Natural killer cell (primary cell): Measurements from ENCODE around the gene RNF167. TPM values are rescaled to one million over a fixed set of nuclear protein-coding genes. Genes with fewer than 3 reads are reported as not detected.

ENCODE experiments used
- ATAC-seq, 3 donors: fragments of 150-1000 bp in 2 of 3; fragments of 200-7000 bp in 1 of 3; cut with Tn5 transposase; 1 replicate in 1 of 3; 2 replicates in 2 of 3; pipeline ENCODE4 v1.10.0; 2021; ENCODE audit warnings: mild to moderate bottlenecking in 2 of 3, moderate library complexity in 2 of 3
- DNase-seq, 2 donors: peaks; one replicate each; pipeline versions ENCODE4 v3.0.0 to v3.0.0-alpha.2; 2013 to 2021; ENCODE audit warnings: mixed read lengths in 1 of 2
- H3K27ac ChIP-seq: one replicate; pipeline ENCODE4 v1.5.1; 2013; ENCODE audit warnings: mild to moderate bottlenecking, low read length
- H3K27me3 ChIP-seq: one replicate; pipeline ENCODE4 v1.6.1; 2013; ENCODE audit warnings: low read length; ENCODE audit not compliant: control insufficient read depth, insufficient read depth
- H3K36me3 ChIP-seq: one replicate; pipeline ENCODE4 v1.6.1; 2013; ENCODE audit warnings: low read length; ENCODE audit not compliant: control insufficient read depth, insufficient read depth
- H3K4me1 ChIP-seq: one replicate; pipeline ENCODE4 v1.6.1; 2013; ENCODE audit warnings: low read length; ENCODE audit not compliant: control insufficient read depth, insufficient read depth
- H3K4me3 ChIP-seq: one replicate; pipeline ENCODE4 v1.5.1; 2013; ENCODE audit warnings: low read length
- H3K9me3 ChIP-seq: one replicate; pipeline ENCODE4 v1.6.1; 2013; ENCODE audit warnings: low read length; ENCODE audit not compliant: control insufficient read depth, insufficient read depth
- H3K27ac Mint-ChIP-seq, 2 donors: one replicate each; pipeline ENCODE4 v1.8.0; 2022; ENCODE audit warnings: mild to moderate bottlenecking in 2 of 2, mixed read lengths in 2 of 2, moderate library complexity in 1 of 2
- H3K27me3 Mint-ChIP-seq, 2 donors: one replicate each; pipeline ENCODE4 v1.8.0; 2022; ENCODE audit warnings: low read depth in 2 of 2, mixed read lengths in 2 of 2
- H3K36me3 Mint-ChIP-seq: one replicate; pipeline ENCODE4 v1.8.0; 2022; ENCODE audit warnings: mixed read lengths
- H3K4me1 Mint-ChIP-seq, 2 donors: one replicate each; pipeline ENCODE4 v1.8.0; 2022; ENCODE audit warnings: mixed read lengths in 2 of 2
- H3K4me3 Mint-ChIP-seq: one replicate; pipeline ENCODE4 v1.8.0; 2022; ENCODE audit warnings: mild to moderate bottlenecking, moderate library complexity, mixed read lengths
- H3K9me3 Mint-ChIP-seq, 2 donors: one replicate each; pipeline ENCODE4 v1.8.0; 2022; ENCODE audit warnings: mixed read lengths in 2 of 2
- CTCF ChIP-seq: fragments of 200-600 bp; IDR thresholded peaks from one replicate; pipeline ENCODE4 v1.8.0; 2022; ENCODE audit warnings: antibody characterized with exemption
- WGBS: methylation state at CpG from one replicate; pipeline ENCODE4 v1.1.7; 2013; ENCODE audit warnings: missing lambda C conversion rate; ENCODE audit not compliant: insufficient coverage; 5-methylcytosine and 5-hydroxymethylcytosine counted together
- intact Hi-C: fragments of 100-400 bp; cut with micrococcal nuclease; formaldehyde crosslinking; loops from one replicate; pipeline ENCODE4 v1.14.2; 2022
- total RNA-seq, 4 donors: library from RNA; stranded (reverse); fragments of 120-200 nt in 1 of 4; gene quantifications; one replicate each; pipeline versions ENCODE4 v1.2.3 to v1.2.4, GENCODE V29; 2013 to 2022

The RNF167 gene
- total RNA-seq, 3 donors from 2014 or later (not counting 1 experiment from before 2014, with no cell fraction given), result 149 to 189 (median 177) TPM

GRCh38 chr17:4986951-4987766 lies 47.1 kb downstream of the RNF167 start, which contains the start of gene CAMTA2:
CAMTA2 (minus strand) TSS chr17:4987675; CDS start chr17:4986222, 1,453 bp downstream.
- Histone ChIP-seq H3K9me3 (no peaks in the 10 kb centered on the region), H3K4me1 (peaks cover 28% of the 10 kb centered on the region), H3K27me3 (no peaks in the 10 kb centered on the region), H3K27ac (peak within 1 kb of the TSS; percentile 88), H3K36me3 (peaks cover 11% of the 10 kb centered on the region), H3K4me3 (peak within 1 kb of the TSS; percentile 88)
- Mint-ChIP-seq H3K4me1 (peaks cover 36 to 37% of the 10 kb centered on the region in 2 donors), H3K36me3 (no peaks in the 10 kb centered on the region), H3K27ac (peak within 1 kb of the TSS; percentile 91 to 96), H3K27me3 (no peaks in the 10 kb centered on the region), H3K4me3 (peak within 1 kb of the TSS; percentile 92), H3K9me3 (no peaks in the 10 kb centered on the region)
- TF ChIP-seq CTCF, result peak; percentile 78
- intact Hi-C loops, result loop anchor here (2.0 kb wide), 1 partner anchor 84 kb away; the partner anchor contains the start of gene CHRNE
- 2% methylated on average over 78 of the region's 78 CpGs for WGBS
- ATAC-seq (peak; percentile 92 to 94 (median 93)), DNase-seq (peak; percentile 86 to 91)

- DNase-seq (no peak), ATAC-seq (peak in 1 of 3 donors; percentile 17)
- peak overlapping the region; percentile 91 to 96 for H3K27ac Mint-ChIP-seq
- TF ChIP-seq CTCF, result no peak
- intact Hi-C loops, result loop anchor here (2.0 kb wide), 1 partner anchor 85 kb away; the partner anchor contains the start of gene CHRNE
- no peaks in the 10 kb centered on the region for H3K9me3 ChIP-seq
- H3K9me3 Mint-ChIP-seq, result no peaks in the 10 kb centered on the region
- H3K36me3 Mint-ChIP-seq, result no peaks in the 10 kb centered on the region
- peak overlapping the region; percentile 88 for H3K27ac ChIP-seq
- no peaks in the 10 kb centered on the region for H3K27me3 Mint-ChIP-seq
- peaks cover 4% of the 10 kb centered on the region for H3K36me3 ChIP-seq
- H3K4me3 Mint-ChIP-seq, result peak overlapping the region; percentile 92
- H3K27me3 ChIP-seq, result no peaks in the 10 kb centered on the region
- peaks cover 36 to 37% of the 10 kb centered on the region in 2 donors for H3K4me1 Mint-ChIP-seq
- peaks cover 28% of the 10 kb centered on the region for H3K4me1 ChIP-seq
- H3K4me3 ChIP-seq, result peak overlapping the region; percentile 88
- 1% methylated on average over 30 of the region's 30 CpGs for WGBS
Observed at GRCh38 chr17:4987767-4988567, 47.9 kb downstream of the RNF167 start.

GRCh38 chr17:4994081-4994595 lies 54.1 kb downstream of the RNF167 start:
- no peak overlapping the region for H3K27ac ChIP-seq
- Mint-ChIP-seq H3K4me3 (peak overlapping the region; percentile 65), H3K9me3 (no peaks in the 10 kb centered on the region), H3K27me3 (peaks cover 0 to 4% of the 10 kb centered on the region in 2 donors), H3K27ac (no peak overlapping the region), H3K36me3 (no peaks in the 10 kb centered on the region), H3K4me1 (peaks cover 17 to 22% of the 10 kb centered on the region in 2 donors)
- WGBS, result 89% methylated on average over 6 of the region's 6 CpGs
- H3K27me3 ChIP-seq, result no peaks in the 10 kb centered on the region
- H3K4me1 ChIP-seq, result peaks cover 18% of the 10 kb centered on the region
- no peak for TF ChIP-seq CTCF
- DNase-seq (no peak), ATAC-seq (no peak)
- no peaks in the 10 kb centered on the region for H3K9me3 ChIP-seq
- H3K4me3 ChIP-seq, result no peak overlapping the region
- H3K36me3 ChIP-seq, result no peaks in the 10 kb centered on the region
- intact Hi-C loops, result no loop called here

Other genes with a start within 250 kb of the RNF167 start
- gene PELP1, start 236.1 kb upstream of the RNF167 start, total RNA-seq, result 10 to 100 TPM; 32.3 to 45.8 (median 43.5) TPM
- 100 to 1,000 TPM; 314 to 374 (median 335) TPM for gene ARRB2, start 229.6 kb upstream of the RNF167 start, total RNA-seq
- 10 to 100 TPM in 2 of 3 donors, 1 to 10 TPM in 1; 9.1 to 15.0 (median 10.5) TPM for gene MED11, start 208.8 kb upstream of the RNF167 start, total RNA-seq
- gene ZMYND15, start 200.4 kb upstream of the RNF167 start, total RNA-seq, result 1 to 10 TPM in 1 of 3 donors, under 1 TPM in 2; 0.52 to 3.5 (median 0.93) TPM
- gene CXCL16, start 200.3 kb upstream of the RNF167 start, total RNA-seq, result 10 to 100 TPM in 2 of 3 donors, 1 to 10 TPM in 1; 4.0 to 31.8 (median 16.0) TPM
- not detected for gene TM4SF5, start 168.4 kb upstream of the RNF167 start, total RNA-seq
- 1 to 10 TPM; 1.2 to 4.8 (median 1.3) TPM for gene VMO1, start 153.9 kb upstream of the RNF167 start, total RNA-seq
- not detected for gene GLTPD2, start 151.3 kb upstream of the RNF167 start, total RNA-seq
- gene PSMB6, start 144.1 kb upstream of the RNF167 start, total RNA-seq, result 10 to 100 TPM; 69.4 to 79.3 (median 70.0) TPM
- gene PLD2, start 133.1 kb upstream of the RNF167 start, total RNA-seq, result 10 to 100 TPM; 20.8 to 22.7 (median 21.3) TPM
- 100 to 1,000 TPM; 103 to 122 (median 110) TPM for gene MINK1, start 106.9 kb upstream of the RNF167 start, total RNA-seq
- gene C17orf107, start 40.7 kb upstream of the RNF167 start, total RNA-seq, result 10 to 100 TPM; 24.4 to 30.2 (median 27.5) TPM
- 10 to 100 TPM; 11.8 to 17.9 (median 11.8) TPM for gene CHRNE, start 37.2 kb upstream of the RNF167 start, total RNA-seq
- 1 to 10 TPM in 2 of 3 donors, under 1 TPM in 1; 0.25 to 4.3 (median 2.2) TPM for gene GP1BA, start 8.0 kb upstream of the RNF167 start, total RNA-seq
- 10 to 100 TPM; 34.7 to 47.5 (median 42.5) TPM for gene SLC25A11, start 222 bp upstream of the RNF167 start, total RNA-seq
- gene PFN1, start 8.3 kb downstream of the RNF167 start, total RNA-seq, result 1,000 to 10,000 TPM; 1,278 to 1,379 (median 1,308) TPM
- 10 to 100 TPM; 26.1 to 28.4 (median 26.6) TPM for gene ENO3, start 10.9 kb downstream of the RNF167 start, total RNA-seq
- gene SPAG7, start 27.5 kb downstream of the RNF167 start, total RNA-seq, result 10 to 100 TPM; 45.7 to 60.2 (median 59.6) TPM
- gene CAMTA2, start 47.4 kb downstream of the RNF167 start, total RNA-seq, result 10 to 100 TPM; 56.2 to 69.5 (median 69.4) TPM
- under 1 TPM in 2 of 3 donors, not detected in 1; 0.39 to 0.54 TPM for gene INCA1, start 57.3 kb downstream of the RNF167 start, total RNA-seq
- 10 to 100 TPM; 17.1 to 28.6 (median 22.2) TPM for gene KIF1C, start 57.7 kb downstream of the RNF167 start, total RNA-seq
- gene SLC52A1, start 95.2 kb downstream of the RNF167 start, total RNA-seq, result not detected
- gene ZFP3, start 138.2 kb downstream of the RNF167 start, total RNA-seq, result 1 to 10 TPM; 3.8 to 7.2 (median 5.1) TPM
- gene ZNF232, start 171.6 kb downstream of the RNF167 start, total RNA-seq, result 1 to 10 TPM; 2.8 to 6.5 (median 5.6) TPM
- under 1 TPM; 0.07 to 0.34 (median 0.13) TPM for gene USP6, start 175.8 kb downstream of the RNF167 start, total RNA-seq